Nephron progenitor cell (in vitro differentiated cells): ENCODE measurements around the gene RNF224.

ENCODE experiments used
- DNase-seq: peaks from one replicate; pipeline ENCODE4 v3.0.0; 2021
- H3K27ac Mint-ChIP-seq: 2 replicates; pipeline ENCODE4 v1.8.0; 2021; ENCODE audit warnings: mild to moderate bottlenecking, moderate library complexity, mixed read lengths
- H3K27me3 Mint-ChIP-seq: 2 replicates; pipeline ENCODE4 v1.8.0; 2021; ENCODE audit warnings: mild to moderate bottlenecking, low read depth, mixed read lengths; ENCODE audit not compliant: poor library complexity
- H3K36me3 Mint-ChIP-seq: 2 replicates; pipeline ENCODE4 v1.8.0; 2021; ENCODE audit warnings: low read depth, mixed read lengths
- H3K4me1 Mint-ChIP-seq: 2 replicates; pipeline ENCODE4 v1.8.0; 2021; ENCODE audit warnings: mixed read lengths
- H3K4me3 Mint-ChIP-seq: 2 replicates; pipeline ENCODE4 v1.8.0; 2021; ENCODE audit warnings: mild to moderate bottlenecking, moderate library complexity, mixed read lengths
- H3K9me3 Mint-ChIP-seq: 2 replicates; pipeline ENCODE4 v1.8.0; 2021; ENCODE audit warnings: mild to moderate bottlenecking, moderate library complexity, mixed read lengths
- CTCF ChIP-seq: fragments of 200-600 bp; sonication (generic); IDR thresholded peaks from 2 replicates; pipeline ENCODE4 v1.5.0; 2021; ENCODE audit warnings: antibody characterized with exemption

Gene RNF224

GRCh38 chr9:137215196-137215986 is 11.9 kb upstream of the RNF224 start:
- peaks cover 9% of the 10 kb centered on the region for H3K4me1 Mint-ChIP-seq
- TF ChIP-seq CTCF, result no peak
- no peak overlapping the region for H3K27ac Mint-ChIP-seq
- H3K27me3 Mint-ChIP-seq, result no peaks in the 10 kb centered on the region
- peaks cover 4% of the 10 kb centered on the region for H3K36me3 Mint-ChIP-seq
- no peak for DNase-seq
- H3K4me3 Mint-ChIP-seq, result no peak overlapping the region
- no peaks in the 10 kb centered on the region for H3K9me3 Mint-ChIP-seq

GRCh38 chr9:137216188-137216965 is 10.9 kb upstream of the RNF224 start:
- no peak overlapping the region for H3K27ac Mint-ChIP-seq
- H3K36me3 Mint-ChIP-seq, result peaks cover 4% of the 10 kb centered on the region
- TF ChIP-seq CTCF, result no peak
- H3K4me3 Mint-ChIP-seq, result no peak overlapping the region
- no peak for DNase-seq
- peaks cover 9% of the 10 kb centered on the region for H3K4me1 Mint-ChIP-seq
- no peaks in the 10 kb centered on the region for H3K27me3 Mint-ChIP-seq
- H3K9me3 Mint-ChIP-seq, result no peaks in the 10 kb centered on the region

GRCh38 chr9:137217276-137218211 is 9.8 kb upstream of the RNF224 start:
- TF ChIP-seq CTCF, result no peak
- Mint-ChIP-seq H3K4me1 (peaks cover 9% of the 10 kb centered on the region), H3K27ac (no peak overlapping the region), H3K36me3 (peaks cover 4% of the 10 kb centered on the region), H3K27me3 (no peaks in the 10 kb centered on the region), H3K4me3 (no peak overlapping the region), H3K9me3 (no peaks in the 10 kb centered on the region)
- DNase-seq, result peak; percentile 70

GRCh38 chr9:137218212-137218753 is 9.0 kb upstream of the RNF224 start:
- no peaks in the 10 kb centered on the region for H3K36me3 Mint-ChIP-seq
- H3K4me1 Mint-ChIP-seq, result peaks cover 9% of the 10 kb centered on the region
- TF ChIP-seq CTCF, result no peak
- H3K27ac Mint-ChIP-seq, result no peak overlapping the region
- H3K9me3 Mint-ChIP-seq, result no peaks in the 10 kb centered on the region
- DNase-seq, result no peak
- no peak overlapping the region for H3K4me3 Mint-ChIP-seq
- peaks cover 4% of the 10 kb centered on the region for H3K27me3 Mint-ChIP-seq

- Mint-ChIP-seq H3K4me3 (no peak overlapping the region), H3K9me3 (no peaks in the 10 kb centered on the region), H3K27ac (no peak overlapping the region), H3K36me3 (no peaks in the 10 kb centered on the region), H3K27me3 (peaks cover 4% of the 10 kb centered on the region), H3K4me1 (peaks cover 9% of the 10 kb centered on the region)
- TF ChIP-seq CTCF, result no peak
- DNase-seq, result no peak
Measured at GRCh38 chr9:137218754-137219271, 8.5 kb upstream of the RNF224 start.
